ENCODE data around the gene COA3.
"Not testable (repeated sequence)": the region's sequence is repeated elsewhere in the genome, so short reads cannot be mapped to it uniquely, and the experiment has no call there.

COA3 gene

DNA sequence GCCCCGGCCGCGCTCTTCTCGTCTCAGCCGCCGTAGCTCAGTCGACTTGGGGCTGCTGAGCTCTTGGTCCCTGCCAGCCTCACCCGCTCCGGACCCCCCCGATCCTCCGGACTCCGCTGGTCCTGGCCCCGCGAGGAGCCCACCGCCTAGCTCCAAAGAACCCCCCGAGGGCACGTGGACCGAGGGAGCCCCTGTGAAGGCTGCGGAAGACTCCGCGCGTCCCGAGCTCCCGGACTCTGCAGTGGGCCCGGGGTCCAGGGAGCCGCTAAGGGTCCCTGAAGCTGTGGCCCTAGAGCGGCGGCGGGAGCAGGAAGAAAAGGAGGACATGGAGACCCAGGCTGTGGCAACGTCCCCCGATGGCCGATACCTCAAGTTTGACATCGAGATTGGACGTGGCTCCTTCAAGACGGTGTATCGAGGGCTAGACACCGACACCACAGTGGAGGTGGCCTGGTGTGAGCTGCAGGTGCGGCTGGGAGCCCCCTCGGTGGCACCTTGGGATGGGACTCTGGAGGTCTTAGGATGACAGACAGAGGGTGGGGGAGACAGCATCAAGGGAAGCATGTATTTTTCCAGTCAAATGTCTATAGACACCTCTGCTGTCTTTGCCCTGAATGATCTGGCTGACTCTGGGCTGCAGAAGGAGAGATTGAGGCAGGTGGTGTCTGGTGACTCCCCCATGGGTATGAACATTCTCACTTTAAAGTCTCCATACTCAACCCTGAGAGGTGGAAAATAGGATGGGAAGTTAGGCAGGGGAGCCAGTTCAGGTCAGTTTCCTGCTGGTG is 17.5 kb downstream of the COA3 start:
- no peak for DNase-seq

- DNase-seq, result peak; percentile 5
These were observed 18.3 kb downstream of the COA3 start, which contains the start of gene WNK4 for GRCh38 chr17:42779936-42780850. WNK4 (plus strand) TSS chr17:42780610; CDS start chr17:42780699, 89 bp downstream.

- no peak for DNase-seq
These were observed 19.1 kb downstream of the COA3 start for GRCh38 chr17:42779304-42779935.

- no peak for DNase-seq
These were observed 19.9 kb downstream of the COA3 start for GRCh38 chr17:42778570-42778969.

GRCh38 chr17:42775534-42776098 is 22.9 kb downstream of the COA3 start:
- DNase-seq, result no peak

DNA sequence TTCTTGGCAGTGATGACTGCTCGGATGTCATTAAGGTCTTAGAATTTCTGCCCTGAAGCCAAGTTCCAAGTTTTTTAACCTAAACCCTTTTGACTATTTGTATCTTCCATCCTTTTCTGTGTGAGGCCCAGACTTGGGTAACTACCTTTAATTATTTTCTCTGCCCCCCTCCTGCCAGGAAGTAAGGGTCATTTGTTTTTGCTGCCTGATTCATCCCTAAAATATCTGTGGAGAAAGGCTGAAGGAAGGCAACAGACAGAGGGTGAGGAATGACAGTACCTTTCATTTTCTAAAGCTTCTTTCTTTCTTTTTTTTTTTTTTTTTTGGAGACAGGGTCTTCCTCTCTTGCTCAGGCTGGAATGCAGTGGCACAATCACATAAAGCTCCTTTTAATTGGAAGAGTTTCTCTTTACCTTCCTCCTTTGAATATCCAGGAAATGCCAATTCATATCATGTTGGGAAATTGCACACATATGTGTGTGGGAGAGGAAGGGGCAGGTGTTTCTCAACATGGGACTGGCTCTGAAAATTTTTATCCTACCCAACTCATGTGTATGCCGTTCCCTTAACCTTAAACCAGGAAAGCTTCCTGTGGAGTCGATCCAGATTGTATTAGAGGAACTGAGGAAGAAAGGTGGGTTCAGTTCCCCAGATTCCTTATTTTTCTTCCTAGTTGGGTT is 24.3 kb downstream of the COA3 start:
- DNase-seq, result no peak

- DNase-seq, result peak; percentile 79
These were observed 25.0 kb downstream of the COA3 start, which contains the start of gene VPS25 for GRCh38 chr17:42773290-42774035. VPS25 (plus strand) TSS chr17:42773449; CDS start chr17:42773476, 27 bp downstream.

DNA sequence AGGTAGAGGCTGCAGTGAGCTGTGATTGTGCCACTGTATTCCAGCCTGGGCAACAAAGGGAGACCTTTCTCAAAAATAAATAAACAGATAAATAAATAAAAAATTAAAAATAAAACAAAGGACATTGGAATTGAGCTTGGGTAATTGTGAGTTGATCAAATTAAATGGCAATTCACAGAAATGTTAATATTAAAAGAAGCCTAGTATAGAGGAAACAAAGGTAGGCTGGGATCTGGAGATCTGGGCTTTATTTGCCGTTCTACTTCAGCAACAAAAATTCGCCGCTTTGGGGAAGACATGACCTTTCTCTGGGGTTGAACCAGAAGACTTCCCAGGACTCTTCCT is 25.6 kb downstream of the COA3 start:
- DNase-seq, result no peak

DNA sequence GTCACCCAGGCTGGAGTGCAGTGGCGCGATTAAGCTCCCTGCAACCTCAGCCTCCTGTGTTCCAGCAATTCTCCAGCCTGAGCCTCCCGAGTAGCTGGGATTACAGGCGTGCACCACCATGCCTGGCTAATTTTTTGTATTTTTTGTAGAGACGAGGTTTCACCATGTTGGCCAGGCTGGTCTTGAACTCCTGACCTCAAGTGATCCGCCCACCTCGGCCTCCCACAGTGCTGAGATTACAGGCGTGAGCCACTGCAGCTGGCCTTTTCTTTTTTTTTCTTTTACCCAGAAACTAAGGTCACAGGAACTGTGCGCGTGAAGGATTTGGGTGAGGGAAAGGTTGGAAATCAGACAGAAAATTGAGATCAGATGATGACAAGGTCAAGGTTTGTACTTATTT is 28.5 kb downstream of the COA3 start:
- not testable (repeated sequence) for DNase-seq

DNA sequence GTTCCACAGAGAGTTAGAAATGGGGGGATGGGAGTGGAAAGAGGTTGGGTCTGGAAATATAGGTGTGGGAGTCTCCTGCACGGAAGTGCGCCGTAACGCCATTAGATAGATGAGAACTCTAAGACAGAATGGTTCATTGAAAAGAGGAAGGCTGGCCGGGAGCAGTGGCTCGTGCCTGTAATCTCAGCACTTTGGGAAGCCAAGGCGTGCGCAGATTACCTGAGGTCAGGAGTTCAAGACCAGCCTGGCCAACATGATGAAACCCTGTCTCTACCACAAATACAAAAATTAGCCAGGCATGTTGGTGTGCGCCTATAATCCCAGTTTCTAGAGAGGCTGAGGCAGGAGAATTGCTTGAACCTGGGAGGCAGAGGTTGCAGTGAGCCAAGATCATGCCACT is 30.5 kb downstream of the COA3 start:
- DNase-seq, result not testable (repeated sequence)

DNA sequence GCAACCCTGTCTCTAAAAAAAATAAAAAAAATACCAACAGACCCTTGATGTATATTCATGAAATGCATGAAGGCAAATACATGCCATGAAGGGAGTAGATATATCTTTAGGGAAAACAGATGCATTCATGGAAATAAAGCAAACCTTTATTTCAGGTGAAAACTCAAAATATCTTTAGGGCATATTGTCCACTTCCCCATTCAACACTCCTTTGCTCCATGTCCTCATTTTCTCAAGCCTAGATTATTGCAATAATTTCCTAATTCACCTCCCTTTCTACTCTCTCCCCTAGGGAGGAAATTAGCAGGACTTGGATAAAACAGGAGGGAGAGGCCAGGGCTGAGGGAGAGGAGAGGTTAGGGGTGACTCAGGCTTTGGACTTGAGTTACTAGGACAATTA is 31.0 kb downstream of the COA3 start:
- DNase-seq, result no peak

DNA sequence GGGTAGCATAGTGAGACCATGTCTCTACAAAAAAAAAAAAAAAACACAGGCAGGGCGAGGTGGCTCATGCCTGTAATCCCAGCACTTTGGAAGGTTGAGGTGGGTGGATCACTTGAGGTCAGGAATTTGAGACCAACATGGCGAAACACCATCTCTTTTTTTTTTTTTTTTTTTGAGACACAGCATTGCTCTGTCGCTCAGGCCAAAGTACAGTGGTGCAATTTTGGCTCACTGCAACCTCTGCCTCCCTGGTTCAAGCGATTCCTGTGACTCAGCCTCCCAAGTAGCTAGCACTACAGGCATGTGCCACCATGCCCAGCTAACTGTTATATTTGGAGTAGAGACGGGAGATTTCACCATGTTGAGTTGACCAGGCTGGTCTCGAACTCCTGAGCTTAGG is 32.4 kb downstream of the COA3 start:
- no peak for DNase-seq

DNA sequence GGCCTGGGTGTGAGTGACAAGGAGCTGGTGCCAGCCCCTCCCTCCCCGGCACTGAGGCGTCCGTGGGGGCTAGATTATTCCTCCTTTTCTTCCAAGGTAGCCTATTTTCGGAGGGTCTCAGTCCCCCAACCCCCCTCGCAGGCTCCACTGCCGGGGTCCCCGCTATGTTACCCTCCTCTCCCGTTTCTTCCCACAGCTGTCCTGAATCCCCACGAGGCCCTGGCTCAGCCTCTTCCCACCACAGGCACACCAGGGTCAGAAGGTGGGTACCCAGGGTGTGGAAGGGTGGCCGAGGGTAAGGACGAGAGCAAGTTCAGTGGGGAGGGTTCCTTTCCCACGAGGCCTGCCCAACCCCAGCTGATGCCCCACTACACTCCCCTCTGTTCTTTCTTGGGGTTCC is 36.9 kb downstream of the COA3 start:
- no peak for DNase-seq

DNA sequence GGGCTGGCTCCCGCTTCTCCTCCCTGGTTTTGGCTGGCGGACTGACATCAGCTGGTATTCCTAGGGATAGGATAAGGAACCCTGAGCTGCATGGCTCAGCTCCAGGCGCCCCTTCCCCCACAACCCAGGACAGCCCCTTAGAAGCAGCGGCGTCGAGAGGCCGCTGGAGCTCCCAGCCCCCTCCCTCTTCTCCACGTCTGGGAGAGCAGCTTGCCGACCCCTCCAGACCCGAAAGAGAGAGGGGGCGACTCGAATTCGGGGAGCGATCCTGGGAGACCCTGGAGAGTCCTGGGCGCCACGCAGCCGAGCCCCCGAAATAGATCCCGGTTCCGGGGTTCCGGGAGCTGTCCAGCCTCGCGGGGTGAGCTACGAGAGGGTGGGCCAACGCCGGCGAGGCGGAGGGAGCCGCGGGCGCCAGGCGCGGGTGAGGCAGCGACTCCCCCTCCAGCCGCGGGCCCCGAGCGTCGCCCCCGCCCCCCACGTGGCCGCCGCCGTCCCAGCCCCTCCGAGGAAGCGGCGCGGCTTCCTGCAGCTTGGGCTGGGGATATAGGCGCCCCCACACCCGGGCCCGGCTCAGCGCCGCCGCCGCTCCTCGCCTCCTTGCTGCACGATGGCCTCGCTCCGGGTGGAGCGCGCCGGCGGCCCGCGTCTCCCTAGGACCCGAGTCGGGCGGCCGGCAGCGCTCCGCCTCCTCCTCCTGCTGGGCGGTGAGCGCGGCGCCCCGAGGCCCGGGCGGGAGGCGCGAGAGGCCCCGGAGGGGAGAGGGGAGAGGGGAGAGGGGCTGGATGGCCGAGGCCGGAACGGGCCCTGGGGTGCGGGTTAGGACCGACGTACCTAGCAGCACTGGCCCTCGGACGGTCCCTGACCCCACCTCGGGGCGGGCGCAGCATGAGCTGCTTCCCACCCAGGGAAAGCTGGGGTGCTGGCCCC is 37.6 kb downstream of the COA3 start, which contains the start of gene RAMP2:
RAMP2 (plus strand) TSS at position 576 of the 930 bp plus-strand sequence; CDS start at position 611, 35 bp downstream.
- DNase-seq, result peak; percentile 31

GRCh38 chr17:42759982-42760651 is 38.4 kb downstream of the COA3 start:
- DNase-seq, result no peak

GRCh38 chr17:42754782-42755181 is 43.7 kb downstream of the COA3 start:
- DNase-seq, result peak; percentile 67

- DNase-seq, result no peak
These were observed 46.9 kb downstream of the COA3 start for GRCh38 chr17:42751628-42752027.

DNA sequence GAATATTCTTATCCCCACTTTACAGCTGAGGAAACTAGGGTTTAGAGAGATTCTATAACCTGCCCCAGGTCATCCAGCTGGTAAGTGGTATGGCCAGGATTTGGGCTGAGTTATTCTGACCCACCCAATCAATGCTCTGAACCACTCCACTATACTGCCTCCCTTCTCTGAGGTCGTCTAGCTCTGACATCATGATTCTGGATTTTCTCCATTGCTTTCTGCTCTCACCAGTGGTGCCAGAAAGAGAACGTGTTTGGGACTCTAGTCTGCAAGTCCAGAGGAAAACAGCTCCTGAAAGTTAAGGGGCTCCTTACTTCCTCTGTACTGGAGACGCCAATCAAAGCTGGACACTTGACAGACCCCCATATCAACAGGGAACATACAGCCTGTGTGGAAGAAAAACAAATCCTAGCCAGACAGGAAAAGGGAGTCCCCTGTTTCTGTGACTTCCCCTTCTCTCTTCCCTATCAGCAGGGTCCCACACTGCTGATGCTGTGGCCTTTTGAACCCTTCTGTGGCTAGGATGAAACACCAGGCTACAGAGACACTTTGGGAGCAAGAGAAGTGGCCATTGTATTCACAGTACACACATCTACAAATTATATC is 47.7 kb downstream of the COA3 start:
- DNase-seq, result no peak

Measured in DMS79 treated with DMSO at 0.1 percent for 48 hours (cell line).